T follicular helper cell (primary cell): ENCODE results near the gene MMP27.
"Not testable (repeated sequence)": the region's sequence is repeated elsewhere in the genome, so short reads cannot be mapped to it uniquely, and the experiment has no call there.

Experiments used
- DNase-seq: peaks from one replicate; pipeline ENCODE4 v3.0.0-alpha.2; 2020; ENCODE audit warnings: low read depth
- total RNA-seq, 2 experiments: gene quantifications; one replicate each; lab custom pipeline; 2026; lab: John Stamatoyannopoulos, UW

Gene MMP27
- 0 reads per million in 2 experiments for total RNA-seq

- no peak for DNase-seq
Observed at GRCh38 chr11:102705626-102706025, at the start of gene MMP27. TSS of gene MMP27 (minus strand) at chr11:102705769. CDS start at chr11:102705714, 55 bp downstream.

GRCh38 chr11:102753267-102753666, 47.7 kb upstream of the MMP27 start:
- DNase-seq: no peak

GRCh38 chr11:102751673-102752072, 46.1 kb upstream of the MMP27 start:
- no peak for DNase-seq

- no peak for DNase-seq
Observed at GRCh38 chr11:102749101-102749722, 43.6 kb upstream of the MMP27 start.

- DNase-seq: not testable (repeated sequence)
Observed at GRCh38 chr11:102746746-102747578, 41.4 kb upstream of the MMP27 start.

GRCh38 chr11:102734650-102735049, 29.1 kb upstream of the MMP27 start:
- DNase-seq: no peak

- no peak for DNase-seq
Observed at GRCh38 chr11:102733232-102733875, 27.8 kb upstream of the MMP27 start.

- DNase-seq: not testable (repeated sequence)
Observed at GRCh38 chr11:102730944-102731343, 25.4 kb upstream of the MMP27 start.

- DNase-seq: no peak
Observed at GRCh38 chr11:102729849-102730815, 24.6 kb upstream of the MMP27 start.

- DNase-seq: no peak
Observed at GRCh38 chr11:102727890-102728289, 22.3 kb upstream of the MMP27 start.

- no peak for DNase-seq
Observed at GRCh38 chr11:102724904-102725500, 19.4 kb upstream of the MMP27 start, which contains the start of gene MMP8. TSS of gene MMP8 (minus strand) at chr11:102724954. CDS start at chr11:102724855, 99 bp downstream.

- no peak for DNase-seq
Observed at GRCh38 chr11:102722821-102723220, 17.3 kb upstream of the MMP27 start.

GRCh38 chr11:102719620-102720277, 14.2 kb upstream of the MMP27 start:
- DNase-seq: no peak

GRCh38 chr11:102717280-102717679, 11.7 kb upstream of the MMP27 start:
- no peak for DNase-seq

- no peak for DNase-seq
Observed at GRCh38 chr11:102716527-102716926, 11.0 kb upstream of the MMP27 start.

- no peak for DNase-seq
Observed at GRCh38 chr11:102712137-102712536, 6.6 kb upstream of the MMP27 start.

GRCh38 chr11:102709201-102709945, 3.8 kb upstream of the MMP27 start:
- DNase-seq: no peak

- no peak for DNase-seq
Observed at GRCh38 chr11:102708654-102709053, 3.1 kb upstream of the MMP27 start.

- DNase-seq: no peak
Observed at GRCh38 chr11:102704841-102705240, 728 bp downstream of the MMP27 start.
